NK-92 (cell line): Measurements from ENCODE around the gene CMTR2.

Experiments
- DNase-seq: peaks from one replicate; lab custom pipeline; 2025; ENCODE audit not compliant: unreplicated experiment; lab: John Stamatoyannopoulos, UW

Gene CMTR2

GRCh38 chr16:71282943-71283342, 6.3 kb downstream of the CMTR2 start:
- no peak for DNase-seq

GRCh38 chr16:71276589-71277334, 12.4 kb downstream of the CMTR2 start:
- DNase-seq: no peak

- no peak for DNase-seq
Observed at GRCh38 chr16:71273384-71273783, 15.8 kb downstream of the CMTR2 start.

- DNase-seq: no peak
Observed at GRCh38 chr16:71264299-71264698, 24.9 kb downstream of the CMTR2 start.

GRCh38 chr16:71263582-71263981, 25.6 kb downstream of the CMTR2 start:
- no peak for DNase-seq

GRCh38 chr16:71262391-71262790, 26.8 kb downstream of the CMTR2 start:
- no peak for DNase-seq

DNA sequence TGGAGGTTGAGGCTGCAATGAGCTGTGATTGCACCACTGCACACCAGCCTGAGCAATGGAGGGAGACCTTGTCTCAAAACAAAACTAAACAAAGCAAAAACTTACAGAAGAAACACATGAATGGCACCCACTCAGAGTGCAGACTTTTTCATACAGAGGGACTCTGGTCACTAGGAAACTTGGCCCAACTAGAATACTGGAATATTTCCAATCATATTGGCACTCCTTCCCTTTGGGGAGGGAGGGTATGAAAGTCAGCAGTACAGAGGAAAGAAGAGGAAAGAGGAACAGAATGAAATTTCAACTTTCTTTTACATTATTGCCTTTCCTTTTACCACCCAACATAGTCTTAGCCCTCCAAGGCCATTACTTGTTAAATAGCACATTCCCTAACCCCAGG, 28.2 kb downstream of the CMTR2 start:
- DNase-seq: no peak

- no peak for DNase-seq
Observed at GRCh38 chr16:71259086-71259485, 30.1 kb downstream of the CMTR2 start.

GRCh38 chr16:71258372-71258771, 30.8 kb downstream of the CMTR2 start:
- no peak for DNase-seq

DNA sequence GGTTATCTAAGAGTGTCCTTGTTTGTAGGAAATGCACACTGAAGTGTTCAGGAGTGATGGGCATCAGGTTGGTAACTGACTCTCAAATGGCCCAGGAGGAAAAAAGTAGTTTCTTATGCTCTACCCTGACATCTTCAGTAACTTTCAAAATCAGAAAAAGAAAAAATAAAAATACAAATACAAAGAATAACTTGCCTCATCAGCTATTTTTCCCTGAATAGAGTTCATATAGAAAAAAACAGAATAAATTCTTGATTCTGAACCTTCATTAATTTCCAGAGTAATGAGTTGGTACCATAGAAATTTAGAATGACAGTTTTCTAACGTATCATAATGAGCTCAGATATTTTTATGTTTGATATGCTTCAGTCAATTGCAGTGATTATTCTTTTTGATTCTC, 31.4 kb downstream of the CMTR2 start:
- no peak for DNase-seq

GRCh38 chr16:71255721-71256120, 33.5 kb downstream of the CMTR2 start:
- DNase-seq: no peak

DNA sequence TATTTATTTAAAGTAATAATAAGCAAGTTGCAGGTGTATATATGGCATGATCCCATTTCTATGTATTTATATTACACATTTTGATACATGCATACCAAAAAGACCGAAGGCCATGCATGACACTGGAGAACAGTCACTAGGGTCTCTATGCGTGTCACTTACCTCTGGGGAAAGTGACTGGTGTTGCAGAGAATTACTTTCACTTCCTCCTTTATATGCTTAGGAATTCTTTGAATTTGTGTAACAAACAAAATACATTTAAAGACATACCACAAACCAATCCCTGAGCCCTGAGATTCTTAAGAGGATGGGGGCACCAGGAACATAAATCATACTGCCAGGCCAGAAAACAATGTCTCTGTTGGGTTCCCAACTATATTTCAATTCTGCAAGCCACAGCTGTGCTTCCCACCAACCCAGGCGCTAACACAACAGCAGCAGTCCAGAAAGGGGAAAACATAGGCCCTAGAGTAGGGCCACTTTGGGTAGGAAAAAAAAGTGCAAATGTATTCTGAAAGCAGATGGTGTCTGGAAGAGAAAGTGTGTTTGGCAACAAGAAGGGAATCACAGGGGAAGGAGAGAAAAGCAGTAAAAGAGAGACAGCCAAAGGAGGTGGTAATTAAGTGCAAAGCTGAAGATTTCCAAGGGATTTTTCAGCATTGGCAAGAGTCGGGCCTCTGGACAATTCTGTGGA, 34.2 kb downstream of the CMTR2 start:
- no peak for DNase-seq

DNA sequence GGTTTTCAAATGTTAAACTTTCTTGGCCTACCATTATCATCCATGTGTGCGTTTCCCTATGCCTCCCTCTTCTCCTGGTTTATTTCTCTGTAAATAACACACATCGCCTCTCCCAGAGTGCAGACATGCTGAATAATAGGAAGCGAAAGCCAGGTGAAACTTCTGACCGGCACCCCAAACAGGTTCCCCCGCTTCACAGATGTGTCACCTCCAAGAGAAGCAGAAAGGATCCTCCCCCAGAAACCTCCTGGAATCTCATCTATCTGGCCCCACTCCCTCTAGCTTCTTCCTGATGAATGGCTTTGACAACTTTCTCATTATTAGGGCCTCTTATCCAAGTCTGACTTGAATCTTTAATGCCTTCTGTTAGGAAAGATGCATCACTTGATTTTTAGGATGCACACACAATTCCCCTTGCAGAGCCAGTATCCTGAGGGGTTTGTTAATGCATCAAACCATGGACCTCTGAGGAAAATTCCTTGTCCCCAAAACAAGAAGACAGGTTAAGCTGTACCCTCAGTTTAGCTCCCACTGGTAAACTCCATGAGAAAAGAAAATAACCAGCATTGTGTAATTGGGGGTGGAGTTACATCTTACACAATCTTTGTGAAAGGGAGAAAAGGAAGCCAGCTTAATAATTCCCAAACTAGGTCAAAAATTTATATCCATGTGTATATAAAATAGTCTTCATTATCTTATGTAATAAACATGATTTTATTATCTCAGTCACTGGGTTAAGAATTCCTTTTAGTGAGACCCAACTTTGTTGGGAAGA, 38.6 kb downstream of the CMTR2 start:
- DNase-seq: no peak

- DNase-seq: no peak
Observed at GRCh38 chr16:71249399-71249798, 39.8 kb downstream of the CMTR2 start.

GRCh38 chr16:71247478-71247877, 41.7 kb downstream of the CMTR2 start:
- DNase-seq: no peak

DNA sequence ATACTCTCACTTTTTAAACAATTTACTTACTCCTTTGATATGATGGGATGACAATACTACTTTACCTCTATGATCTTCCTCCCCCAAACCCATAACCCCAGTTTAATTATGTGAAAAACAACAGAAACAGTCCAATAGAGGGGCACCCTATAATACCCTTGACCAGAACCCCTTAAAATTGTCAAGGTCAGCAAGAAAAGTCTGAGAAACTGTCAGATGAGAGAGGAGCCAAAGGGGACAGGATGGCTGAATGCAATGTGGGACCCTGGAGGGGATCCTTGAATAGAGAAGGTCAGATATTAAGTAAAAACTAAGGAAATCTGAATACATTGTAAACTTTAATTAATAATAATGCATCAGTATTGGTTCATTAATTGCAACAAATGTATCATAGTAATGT, 42.9 kb downstream of the CMTR2 start:
- DNase-seq: no peak

- DNase-seq: no peak
Observed at GRCh38 chr16:71244521-71244920, 44.7 kb downstream of the CMTR2 start.

DNA sequence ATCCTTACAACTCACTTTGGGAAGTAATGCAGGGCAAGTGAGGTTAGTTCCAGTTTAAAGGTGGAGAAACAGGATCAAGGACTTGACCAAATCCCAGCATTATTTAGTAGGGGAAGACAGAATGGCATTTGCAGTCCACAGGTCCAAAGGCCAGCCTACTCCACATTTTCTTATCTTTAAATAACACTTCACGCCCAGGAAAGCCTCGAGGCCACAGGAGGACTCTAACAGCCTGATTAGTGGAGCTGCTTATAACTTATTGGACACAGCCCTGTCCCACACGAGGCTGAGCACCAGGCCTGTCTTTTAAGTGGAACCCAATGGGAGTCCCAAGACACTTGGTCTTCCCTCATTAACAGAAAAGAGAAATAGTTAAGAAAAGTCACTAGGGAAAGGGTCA, 46.6 kb downstream of the CMTR2 start:
- DNase-seq: no peak

GRCh38 chr16:71242036-71242435, 47.2 kb downstream of the CMTR2 start:
- DNase-seq: no peak
